ENCODE data around the gene SLC7A1.

Gene SLC7A1

GRCh38 chr13:29484236-29484635 lies 111.3 kb downstream of the SLC7A1 start:
- Histone ChIP-seq H3K4me3 (ENCODE audit: low read depth in 1 of 2, low read length in 2 of 2) (no peak overlapping the region), H3K36me3 (ENCODE audit: control insufficient read depth in 1 of 2, insufficient read depth in 2 of 2, low read length in 2 of 2) (no peaks in the 10 kb centered on the region), H3K27me3 (ENCODE audit: low read depth, low read length) (no peaks in the 10 kb centered on the region), H3K27ac (ENCODE audit: low read length) (no peak overlapping the region), H3K4me1 (ENCODE audit: control insufficient read depth in 1 of 2, insufficient read depth in 2 of 2, low read length in 2 of 2) (no peaks in the 10 kb centered on the region), H3K9me3 (ENCODE audit: control insufficient read depth in 1 of 2, low read length in 2 of 2) (no peaks in the 10 kb centered on the region)

DNA sequence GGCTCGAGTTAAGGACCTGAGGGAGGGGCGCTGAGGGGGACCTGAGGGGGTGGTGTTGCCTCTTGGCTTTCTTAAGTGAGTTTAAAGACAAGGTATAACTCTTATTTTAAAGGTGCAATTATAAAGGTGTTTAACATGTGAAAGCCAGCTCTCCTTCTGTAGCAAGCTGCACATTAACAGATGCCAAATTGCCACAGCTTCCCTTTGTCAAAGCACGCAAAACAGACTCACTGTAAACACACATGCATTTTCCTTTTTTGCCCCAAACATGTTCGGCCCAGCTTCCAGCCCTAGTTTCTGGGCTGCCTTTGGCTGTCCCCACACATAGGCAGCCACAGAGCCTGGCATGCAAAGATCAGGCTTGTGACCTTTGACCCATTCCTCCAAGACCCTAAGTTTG lies 111.9 kb downstream of the SLC7A1 start:
- no peaks in the 10 kb centered on the region for H3K9me3 ChIP-seq (ENCODE audit: control insufficient read depth in 1 of 2, low read length in 2 of 2)
- no peaks in the 10 kb centered on the region for H3K27me3 ChIP-seq (ENCODE audit: low read depth, low read length)
- H3K4me1 ChIP-seq (ENCODE audit: control insufficient read depth in 1 of 2, insufficient read depth in 2 of 2, low read length in 2 of 2): no peaks in the 10 kb centered on the region
- no peak overlapping the region for H3K27ac ChIP-seq (ENCODE audit: low read length)
- no peaks in the 10 kb centered on the region for H3K36me3 ChIP-seq (ENCODE audit: control insufficient read depth in 1 of 2, insufficient read depth in 2 of 2, low read length in 2 of 2)
- no peak overlapping the region for H3K4me3 ChIP-seq (ENCODE audit: low read depth in 1 of 2, low read length in 2 of 2)

DNA sequence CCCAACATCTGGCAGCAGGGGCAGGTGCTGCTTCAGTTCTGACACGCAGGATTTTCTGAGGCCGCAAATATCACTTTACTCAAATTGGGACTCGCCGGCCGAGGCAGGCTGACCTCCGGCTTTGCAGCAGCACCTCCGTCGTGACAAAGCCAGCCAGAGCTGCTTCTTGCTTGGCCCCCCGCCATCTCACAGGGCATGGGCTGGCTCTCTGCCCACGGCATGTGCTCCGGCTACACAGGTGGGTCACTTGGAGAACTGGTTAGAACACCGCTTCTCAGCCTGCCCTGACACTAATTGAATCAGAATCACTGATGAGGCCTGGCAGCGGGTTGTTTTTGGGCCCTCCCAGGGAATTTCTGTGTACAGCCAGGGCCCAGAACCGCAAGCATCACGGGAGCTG lies 112.3 kb downstream of the SLC7A1 start:
- H3K27me3 ChIP-seq (ENCODE audit: low read depth, low read length): no peaks in the 10 kb centered on the region
- H3K27ac ChIP-seq (ENCODE audit: low read length): no peak overlapping the region
- no peaks in the 10 kb centered on the region for H3K4me1 ChIP-seq (ENCODE audit: control insufficient read depth in 1 of 2, insufficient read depth in 2 of 2, low read length in 2 of 2)
- no peak overlapping the region for H3K4me3 ChIP-seq (ENCODE audit: low read depth in 1 of 2, low read length in 2 of 2)
- H3K36me3 ChIP-seq (ENCODE audit: control insufficient read depth in 1 of 2, insufficient read depth in 2 of 2, low read length in 2 of 2): no peaks in the 10 kb centered on the region
- no peaks in the 10 kb centered on the region for H3K9me3 ChIP-seq (ENCODE audit: control insufficient read depth in 1 of 2, low read length in 2 of 2)

DNA sequence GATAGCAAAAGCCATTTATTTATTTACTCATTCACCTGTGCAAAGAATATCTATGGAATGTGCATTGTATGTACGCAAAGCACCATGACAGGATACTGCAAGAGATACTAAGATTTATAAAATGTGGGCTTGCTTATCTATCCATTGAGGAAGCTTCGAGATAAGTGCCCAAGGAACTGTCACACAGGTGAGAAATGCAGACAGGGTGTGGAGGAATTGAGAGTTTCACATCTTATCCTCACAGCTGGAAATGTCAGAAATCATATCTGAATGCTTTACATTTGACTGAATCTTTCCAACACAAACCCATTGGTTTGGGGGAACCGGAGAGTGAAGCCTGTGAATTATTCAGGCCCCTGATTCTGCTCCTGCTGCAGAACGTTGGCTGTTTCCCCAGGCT lies 113.0 kb downstream of the SLC7A1 start:
- Histone ChIP-seq H3K36me3 (ENCODE audit: control insufficient read depth in 1 of 2, insufficient read depth in 2 of 2, low read length in 2 of 2) (no peaks in the 10 kb centered on the region), H3K27me3 (ENCODE audit: low read depth, low read length) (no peaks in the 10 kb centered on the region), H3K9me3 (ENCODE audit: control insufficient read depth in 1 of 2, low read length in 2 of 2) (no peaks in the 10 kb centered on the region), H3K4me3 (ENCODE audit: low read depth in 1 of 2, low read length in 2 of 2) (no peak overlapping the region), H3K27ac (ENCODE audit: low read length) (no peak overlapping the region), H3K4me1 (ENCODE audit: control insufficient read depth in 1 of 2, insufficient read depth in 2 of 2, low read length in 2 of 2) (no peaks in the 10 kb centered on the region)

DNA sequence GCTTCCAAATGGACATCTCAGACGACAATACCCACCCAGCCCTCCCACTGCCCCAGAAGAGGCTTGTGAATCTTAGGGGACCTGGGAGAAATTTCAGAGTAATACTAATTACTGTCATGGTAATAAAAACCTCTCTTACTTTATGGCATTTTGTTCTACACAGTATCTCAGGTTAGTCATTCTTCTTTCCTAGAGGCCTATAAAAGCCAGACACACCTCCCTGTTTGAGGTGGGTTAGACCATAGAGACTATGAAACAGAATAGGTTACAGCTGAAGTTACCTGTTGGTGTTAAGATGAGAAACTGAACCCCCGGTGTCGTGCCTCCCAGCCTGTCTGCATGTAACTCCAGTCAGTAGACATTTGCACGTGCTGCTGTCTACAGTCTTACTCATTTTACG lies 113.9 kb downstream of the SLC7A1 start:
- Histone ChIP-seq H3K36me3 (ENCODE audit: control insufficient read depth in 1 of 2, insufficient read depth in 2 of 2, low read length in 2 of 2) (no peaks in the 10 kb centered on the region), H3K9me3 (ENCODE audit: control insufficient read depth in 1 of 2, low read length in 2 of 2) (no peaks in the 10 kb centered on the region), H3K27ac (ENCODE audit: low read length) (no peak overlapping the region), H3K27me3 (ENCODE audit: low read depth, low read length) (no peaks in the 10 kb centered on the region), H3K4me3 (ENCODE audit: low read depth in 1 of 2, low read length in 2 of 2) (no peak overlapping the region), H3K4me1 (ENCODE audit: control insufficient read depth in 1 of 2, insufficient read depth in 2 of 2, low read length in 2 of 2) (no peaks in the 10 kb centered on the region)

- H3K9me3 ChIP-seq (ENCODE audit: control insufficient read depth in 1 of 2, low read length in 2 of 2): no peaks in the 10 kb centered on the region
- H3K27ac ChIP-seq (ENCODE audit: low read length): no peak overlapping the region
- H3K36me3 ChIP-seq (ENCODE audit: control insufficient read depth in 1 of 2, insufficient read depth in 2 of 2, low read length in 2 of 2): no peaks in the 10 kb centered on the region
- no peaks in the 10 kb centered on the region for H3K27me3 ChIP-seq (ENCODE audit: low read depth, low read length)
- H3K4me1 ChIP-seq (ENCODE audit: control insufficient read depth in 1 of 2, insufficient read depth in 2 of 2, low read length in 2 of 2): no peaks in the 10 kb centered on the region
- no peak overlapping the region for H3K4me3 ChIP-seq (ENCODE audit: low read depth in 1 of 2, low read length in 2 of 2)
Observed at GRCh38 chr13:29480893-29481525, 114.5 kb downstream of the SLC7A1 start.

DNA sequence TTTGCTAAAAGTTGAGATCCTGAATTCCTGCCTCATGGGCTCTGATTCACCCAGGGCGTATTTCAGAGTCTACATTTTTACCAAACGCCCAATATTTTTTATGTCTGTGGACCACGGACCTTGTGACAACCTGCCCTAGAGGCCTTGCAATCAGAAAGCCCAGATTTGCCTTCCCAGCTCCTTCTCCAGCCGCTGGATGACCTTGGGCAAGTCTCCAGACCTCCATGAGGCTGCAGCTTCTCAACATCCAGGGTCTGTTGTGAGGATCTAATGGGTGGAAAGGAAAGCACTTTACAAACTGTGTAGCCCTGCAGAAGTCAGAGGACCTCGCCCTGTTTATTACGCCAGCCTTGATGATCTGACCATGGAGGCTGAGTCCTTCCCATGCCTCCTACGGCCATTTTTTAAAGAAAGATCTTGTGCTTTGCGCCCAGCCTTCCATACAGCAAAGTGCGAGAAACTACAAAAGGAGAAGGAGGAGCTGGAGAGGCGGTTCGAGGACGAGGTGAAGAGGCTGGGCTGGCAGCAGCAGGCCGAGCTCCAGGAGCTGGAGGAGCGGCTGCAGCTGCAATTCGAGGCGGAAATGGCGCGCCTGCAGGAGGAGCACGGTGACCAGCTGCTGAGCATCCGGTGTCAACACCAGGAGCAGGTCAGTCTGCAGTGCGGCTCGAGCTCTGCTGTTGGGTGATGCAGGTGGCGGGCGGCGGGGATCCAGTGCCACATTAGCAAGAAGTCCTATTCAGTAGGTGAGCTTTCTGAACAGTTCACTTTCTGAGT lies 115.6 kb downstream of the SLC7A1 start:
- H3K27ac ChIP-seq (ENCODE audit: low read length): no peak overlapping the region
- no peaks in the 10 kb centered on the region for H3K36me3 ChIP-seq (ENCODE audit: control insufficient read depth in 1 of 2, insufficient read depth in 2 of 2, low read length in 2 of 2)
- no peaks in the 10 kb centered on the region for H3K9me3 ChIP-seq (ENCODE audit: control insufficient read depth in 1 of 2, low read length in 2 of 2)
- H3K4me1 ChIP-seq (ENCODE audit: control insufficient read depth in 1 of 2, insufficient read depth in 2 of 2, low read length in 2 of 2): no peaks in the 10 kb centered on the region
- H3K27me3 ChIP-seq (ENCODE audit: low read depth, low read length): no peaks in the 10 kb centered on the region
- no peak overlapping the region for H3K4me3 ChIP-seq (ENCODE audit: low read depth in 1 of 2, low read length in 2 of 2)

- Histone ChIP-seq H3K4me1 (ENCODE audit: control insufficient read depth in 1 of 2, insufficient read depth in 2 of 2, low read length in 2 of 2) (no peaks in the 10 kb centered on the region), H3K27ac (ENCODE audit: low read length) (no peak overlapping the region)
Observed at GRCh38 chr13:29476046-29476445, 119.4 kb downstream of the SLC7A1 start.

DNA sequence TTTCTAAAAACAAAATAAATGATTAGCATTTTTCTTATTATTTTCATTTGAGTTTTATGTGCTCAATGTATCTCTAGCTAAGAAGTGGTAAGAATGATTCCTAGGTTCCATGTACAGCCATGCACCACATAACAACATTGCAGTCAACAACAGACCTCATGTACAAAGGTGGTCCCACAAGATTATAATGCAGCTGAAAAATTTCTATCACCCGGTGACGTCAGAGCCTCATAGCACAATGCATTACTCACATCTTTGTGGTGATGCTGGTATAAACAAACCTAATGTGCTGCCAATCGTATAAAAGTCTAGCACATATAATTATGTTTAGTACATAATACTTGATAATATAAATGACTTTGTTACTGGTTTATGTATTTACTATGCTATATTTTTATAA lies 120.5 kb downstream of the SLC7A1 start:
- H3K4me1 ChIP-seq (ENCODE audit: control insufficient read depth in 1 of 2, insufficient read depth in 2 of 2, low read length in 2 of 2): no peaks in the 10 kb centered on the region
- no peaks in the 10 kb centered on the region for H3K36me3 ChIP-seq (ENCODE audit: control insufficient read depth in 1 of 2, insufficient read depth in 2 of 2, low read length in 2 of 2)
- no peaks in the 10 kb centered on the region for H3K9me3 ChIP-seq (ENCODE audit: control insufficient read depth in 1 of 2, low read length in 2 of 2)
- H3K27ac ChIP-seq (ENCODE audit: low read length): no peak overlapping the region
- no peaks in the 10 kb centered on the region for H3K27me3 ChIP-seq (ENCODE audit: low read depth, low read length)
- no peak overlapping the region for H3K4me3 ChIP-seq (ENCODE audit: low read depth in 1 of 2, low read length in 2 of 2)

More at GRCh38 chr13:29476046-29476445, 119.4 kb downstream of the SLC7A1 start:
- H3K9me3 ChIP-seq (ENCODE audit: control insufficient read depth in 1 of 2, low read length in 2 of 2): no peaks in the 10 kb centered on the region
- H3K4me3 ChIP-seq (ENCODE audit: low read depth in 1 of 2, low read length in 2 of 2): no peak overlapping the region
- no peaks in the 10 kb centered on the region for H3K36me3 ChIP-seq (ENCODE audit: control insufficient read depth in 1 of 2, insufficient read depth in 2 of 2, low read length in 2 of 2)
- H3K27me3 ChIP-seq (ENCODE audit: low read depth, low read length): no peaks in the 10 kb centered on the region

DNA sequence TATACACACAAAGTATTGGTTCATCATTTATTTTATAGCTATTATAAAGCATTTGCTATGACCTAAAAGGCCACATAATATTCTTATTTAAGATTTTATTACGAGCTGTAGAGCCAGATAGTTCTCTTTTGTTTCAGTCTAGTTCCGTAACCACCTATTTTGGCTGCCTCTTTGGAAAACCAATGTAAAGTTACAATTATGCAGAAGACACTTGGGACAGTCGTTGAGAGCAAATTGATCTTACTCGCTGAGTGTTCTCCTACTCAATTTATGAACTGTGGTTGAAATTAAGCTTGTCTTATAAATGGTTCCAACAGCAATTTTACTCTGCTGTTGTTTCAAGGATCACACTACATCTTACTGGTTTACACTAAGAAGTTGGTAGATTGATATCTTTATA lies 122.3 kb downstream of the SLC7A1 start:
- no peaks in the 10 kb centered on the region for H3K27me3 ChIP-seq (ENCODE audit: low read depth, low read length)
- H3K9me3 ChIP-seq (ENCODE audit: control insufficient read depth in 1 of 2, low read length in 2 of 2): no peaks in the 10 kb centered on the region
- H3K4me1 ChIP-seq (ENCODE audit: control insufficient read depth in 1 of 2, insufficient read depth in 2 of 2, low read length in 2 of 2): no peaks in the 10 kb centered on the region
- H3K4me3 ChIP-seq (ENCODE audit: low read depth in 1 of 2, low read length in 2 of 2): no peak overlapping the region
- no peak overlapping the region for H3K27ac ChIP-seq (ENCODE audit: low read length)
- H3K36me3 ChIP-seq (ENCODE audit: control insufficient read depth in 1 of 2, insufficient read depth in 2 of 2, low read length in 2 of 2): no peaks in the 10 kb centered on the region

- no peaks in the 10 kb centered on the region for H3K36me3 ChIP-seq (ENCODE audit: control insufficient read depth in 1 of 2, insufficient read depth in 2 of 2, low read length in 2 of 2)
- H3K4me3 ChIP-seq (ENCODE audit: low read depth in 1 of 2, low read length in 2 of 2): no peak overlapping the region
- H3K4me1 ChIP-seq (ENCODE audit: control insufficient read depth in 1 of 2, insufficient read depth in 2 of 2, low read length in 2 of 2): no peaks in the 10 kb centered on the region
- no peaks in the 10 kb centered on the region for H3K9me3 ChIP-seq (ENCODE audit: control insufficient read depth in 1 of 2, low read length in 2 of 2)
- no peaks in the 10 kb centered on the region for H3K27me3 ChIP-seq (ENCODE audit: low read depth, low read length)
- H3K27ac ChIP-seq (ENCODE audit: low read length): no peak overlapping the region
Observed at GRCh38 chr13:29472332-29472961, 123.0 kb downstream of the SLC7A1 start.

Data from muscle layer of duodenum (tissue), 2 donors.